ENCODE results near the gene ADAD2. TPM values are rescaled to one million over a fixed set of nuclear protein-coding genes. Genes with fewer than 3 reads are reported as not detected.

Gene ADAD2
- total RNA-seq, 1 donor = not detected

GRCh38 chr16:84176192-84177053 is 14.5 kb upstream of the ADAD2 start:
- DNase-seq (ENCODE audit: low read depth) = no peak
- no peak overlapping the region for H3K4me3 ChIP-seq (ENCODE audit: low read depth, low read length)
- TF ChIP-seq CTCF (IDR thresholded peaks at IDR 0.05; ENCODE audit: insufficient read depth, low read depth, low read length) = no peak

- peak; percentile 71 for DNase-seq (ENCODE audit: low read depth)
- H3K4me3 ChIP-seq (ENCODE audit: low read depth, low read length) = no peak overlapping the region
- TF ChIP-seq CTCF (IDR thresholded peaks at IDR 0.05; ENCODE audit: insufficient read depth, low read depth, low read length) = no peak
Observed at GRCh38 chr16:84177741-84178073, 13.2 kb upstream of the ADAD2 start.

- DNase-seq (ENCODE audit: low read depth) = no peak
- no peak overlapping the region for H3K4me3 ChIP-seq (ENCODE audit: low read depth, low read length)
- no peak for TF ChIP-seq CTCF (IDR thresholded peaks at IDR 0.05; ENCODE audit: insufficient read depth, low read depth, low read length)
Observed at GRCh38 chr16:84178146-84178765, 12.7 kb upstream of the ADAD2 start.

GRCh38 chr16:84178892-84179611 is 11.9 kb upstream of the ADAD2 start:
- DNase-seq (ENCODE audit: low read depth) = no peak
- no peak for TF ChIP-seq CTCF (IDR thresholded peaks at IDR 0.05; ENCODE audit: insufficient read depth, low read depth, low read length)

GRCh38 chr16:84179612-84180320 is 11.2 kb upstream of the ADAD2 start:
- no peak for DNase-seq (ENCODE audit: low read depth)
- no peak for TF ChIP-seq CTCF (IDR thresholded peaks at IDR 0.05; ENCODE audit: insufficient read depth, low read depth, low read length)
- no peak overlapping the region for H3K4me3 ChIP-seq (ENCODE audit: low read depth, low read length)

More at GRCh38 chr16:84178892-84179611, 11.9 kb upstream of the ADAD2 start:
- H3K4me3 ChIP-seq (ENCODE audit: low read depth, low read length) = no peak overlapping the region

- no peak for DNase-seq (ENCODE audit: low read depth)
- no peak for TF ChIP-seq CTCF (IDR thresholded peaks at IDR 0.05; ENCODE audit: insufficient read depth, low read depth, low read length)
- no peak overlapping the region for H3K4me3 ChIP-seq (ENCODE audit: low read depth, low read length)
Observed at GRCh38 chr16:84180519-84181140, 10.3 kb upstream of the ADAD2 start.
